ENCODE results near the gene FBXL2. TPM values are rescaled to one million over a fixed set of nuclear protein-coding genes. Genes with fewer than 3 reads are reported as not detected.

The FBXL2 gene
- total and polyA plus RNA-seq, 7 donors, result 1.2 to 17.2 (median 10.3) TPM; not detected in 2

DNA sequence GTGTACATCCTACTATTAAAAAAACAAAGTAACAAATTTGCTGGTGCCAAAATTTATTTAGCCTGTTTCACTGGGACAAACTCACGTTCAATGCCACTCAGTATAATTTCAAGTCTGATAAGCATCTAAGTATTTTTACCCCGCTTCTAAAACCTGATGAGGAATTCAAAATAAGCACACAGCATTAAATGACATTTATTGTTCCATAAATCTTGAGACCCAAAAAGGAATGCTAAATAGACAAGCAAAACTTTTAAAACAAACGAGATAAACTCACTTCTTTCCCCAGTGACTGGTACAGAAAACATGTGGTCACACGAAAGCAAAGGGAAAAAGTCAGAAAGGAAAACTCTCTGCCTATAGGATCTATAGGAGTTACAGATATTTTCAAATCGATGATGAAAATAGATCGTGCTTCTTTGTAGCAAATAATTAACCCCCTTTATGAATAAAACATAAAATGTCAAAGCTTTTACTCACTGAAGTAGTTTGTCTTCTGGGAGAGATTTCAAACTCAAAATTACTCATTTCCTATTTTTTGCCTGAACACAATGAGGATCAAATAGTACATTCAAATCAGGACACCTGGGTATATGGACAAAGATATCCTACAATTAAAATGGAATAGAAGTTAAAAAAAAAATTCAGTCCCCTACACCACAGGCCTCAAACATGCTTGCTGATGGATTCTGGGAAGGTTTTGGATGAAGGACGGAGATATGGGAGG, 111.3 kb downstream of the FBXL2 start:
- no peak overlapping the region for H3K27ac ChIP-seq
- peaks cover 0 to 96% (median 21%) of the 10 kb centered on the region in 4 donors for H3K36me3 ChIP-seq
- TF ChIP-seq, protein P1, sequence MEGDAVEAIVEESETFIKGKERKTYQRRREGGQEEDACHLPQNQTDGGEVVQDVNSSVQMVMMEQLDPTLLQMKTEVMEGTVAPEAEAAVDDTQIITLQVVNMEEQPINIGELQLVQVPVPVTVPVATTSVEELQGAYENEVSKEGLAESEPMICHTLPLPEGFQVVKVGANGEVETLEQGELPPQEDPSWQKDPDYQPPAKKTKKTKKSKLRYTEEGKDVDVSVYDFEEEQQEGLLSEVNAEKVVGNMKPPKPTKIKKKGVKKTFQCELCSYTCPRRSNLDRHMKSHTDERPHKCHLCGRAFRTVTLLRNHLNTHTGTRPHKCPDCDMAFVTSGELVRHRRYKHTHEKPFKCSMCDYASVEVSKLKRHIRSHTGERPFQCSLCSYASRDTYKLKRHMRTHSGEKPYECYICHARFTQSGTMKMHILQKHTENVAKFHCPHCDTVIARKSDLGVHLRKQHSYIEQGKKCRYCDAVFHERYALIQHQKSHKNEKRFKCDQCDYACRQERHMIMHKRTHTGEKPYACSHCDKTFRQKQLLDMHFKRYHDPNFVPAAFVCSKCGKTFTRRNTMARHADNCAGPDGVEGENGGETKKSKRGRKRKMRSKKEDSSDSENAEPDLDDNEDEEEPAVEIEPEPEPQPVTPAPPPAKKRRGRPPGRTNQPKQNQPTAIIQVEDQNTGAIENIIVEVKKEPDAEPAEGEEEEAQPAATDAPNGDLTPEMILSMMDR (IDR thresholded peaks at IDR 0.05), result no peak
- TF ChIP-seq POLR2A (IDR thresholded peaks at IDR 0.05), result no peak
- no peak for TF ChIP-seq POLR2AphosphoS5 (IDR thresholded peaks at IDR 0.05)
- TF ChIP-seq EP300 (IDR thresholded peaks at IDR 0.05), result no peak
- peaks cover 0 to 29% (median 11%) of the 10 kb centered on the region in 4 donors for H3K4me1 ChIP-seq
- WGBS, 2 donors, result 85 to 86% methylated on average over 7 of the region's 7 CpGs
- H3K27me3 ChIP-seq, result no peaks in the 10 kb centered on the region
- intact Hi-C loops (cut with DNase I), result no loop called here
- no peak overlapping the region for H3K4me3 ChIP-seq
- no peak for DNase-seq
- no peaks in the 10 kb centered on the region for H3K9me3 ChIP-seq

DNA sequence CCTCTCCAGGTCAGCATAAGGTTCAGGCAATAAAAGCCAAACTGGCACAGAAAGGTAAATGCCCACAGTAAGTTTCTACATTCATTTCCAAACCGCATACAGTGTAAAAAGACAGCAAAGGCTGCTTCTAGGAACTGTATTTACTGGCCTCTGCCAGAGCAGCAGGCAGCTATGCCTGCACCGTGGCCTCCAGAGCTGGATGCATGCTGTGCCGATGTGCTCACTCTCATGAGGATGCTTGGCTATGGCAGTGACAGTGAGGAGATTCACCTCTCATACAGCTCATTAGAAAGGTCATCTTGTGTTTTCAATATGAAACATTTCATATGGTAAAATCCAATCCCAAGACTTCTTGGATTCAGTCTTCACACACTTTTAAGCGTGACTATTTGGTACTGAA, 112.7 kb downstream of the FBXL2 start:
- WGBS, 2 donors, result 95 to 98% methylated on average over 4 of the region's 4 CpGs
- H3K36me3 ChIP-seq, result peaks cover 0 to 96% (median 10%) of the 10 kb centered on the region in 4 donors
- intact Hi-C loops (cut with DNase I), result no loop called here
- H3K4me1 ChIP-seq, result peaks cover 0 to 29% (median 11%) of the 10 kb centered on the region in 4 donors
- no peak overlapping the region for H3K4me3 ChIP-seq
- no peaks in the 10 kb centered on the region for H3K27me3 ChIP-seq
- H3K9me3 ChIP-seq, result no peaks in the 10 kb centered on the region
- TF ChIP-seq EP300 (IDR thresholded peaks at IDR 0.05), result no peak
- TF ChIP-seq, protein P1 (IDR thresholded peaks at IDR 0.05), result no peak
- no peak overlapping the region for H3K27ac ChIP-seq
- DNase-seq, result no peak

DNA sequence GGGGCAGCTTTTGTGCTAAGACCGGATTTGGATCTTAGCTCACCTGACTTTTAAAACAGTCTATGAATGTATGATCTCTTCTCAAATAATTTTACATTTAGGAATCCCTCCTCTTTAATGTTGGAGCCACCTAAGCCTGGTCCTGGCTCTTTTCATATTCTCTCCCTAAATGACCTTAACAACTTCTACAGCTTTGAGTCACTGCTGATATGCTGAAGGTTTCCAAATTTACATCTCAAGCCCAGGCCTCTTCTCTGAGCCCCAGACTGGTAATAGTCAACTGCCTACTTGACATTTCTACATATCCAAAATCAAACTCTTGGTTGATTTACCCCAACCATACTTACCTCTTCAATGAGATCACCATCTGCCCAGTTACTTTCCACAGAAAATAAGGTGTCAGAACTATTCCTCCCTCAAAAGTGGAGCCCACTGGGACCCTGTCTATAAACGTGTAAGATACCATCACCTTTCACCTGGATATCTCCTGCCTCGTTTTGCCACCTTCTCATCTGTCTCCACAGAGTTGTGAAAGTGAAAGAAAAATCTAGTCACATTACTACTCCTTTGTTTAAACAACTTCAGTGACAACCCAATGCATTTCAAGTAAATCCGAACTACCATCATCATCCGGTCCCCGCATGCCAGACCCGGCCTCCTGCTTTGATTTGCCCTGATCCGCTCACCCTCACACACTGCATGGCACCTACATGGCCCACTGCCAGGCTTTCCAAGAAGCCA, 114.2 kb downstream of the FBXL2 start:
- no peak for TF ChIP-seq POLR2AphosphoS5 (IDR thresholded peaks at IDR 0.05)
- no peak for TF ChIP-seq EP300 (IDR thresholded peaks at IDR 0.05)
- no peak for TF ChIP-seq POLR2A (IDR thresholded peaks at IDR 0.05)
- TF ChIP-seq, protein P1 (IDR thresholded peaks at IDR 0.05), result no peak
- H3K36me3 ChIP-seq, result peaks cover 0 to 96% (median 14%) of the 10 kb centered on the region in 4 donors
- no peaks in the 10 kb centered on the region for H3K27me3 ChIP-seq
- H3K9me3 ChIP-seq, result no peaks in the 10 kb centered on the region
- WGBS, 2 donors, result 75 to 77% methylated on average over 8 of the region's 8 CpGs
- no peak for DNase-seq
- peak overlapping the region in 3 of 4 donors; percentile 30 to 52 (median 46) for H3K27ac ChIP-seq
- peaks cover 0 to 29% (median 11%) of the 10 kb centered on the region in 4 donors for H3K4me1 ChIP-seq
- intact Hi-C loops (cut with DNase I), result no loop called here
- no peak overlapping the region for H3K4me3 ChIP-seq

DNA sequence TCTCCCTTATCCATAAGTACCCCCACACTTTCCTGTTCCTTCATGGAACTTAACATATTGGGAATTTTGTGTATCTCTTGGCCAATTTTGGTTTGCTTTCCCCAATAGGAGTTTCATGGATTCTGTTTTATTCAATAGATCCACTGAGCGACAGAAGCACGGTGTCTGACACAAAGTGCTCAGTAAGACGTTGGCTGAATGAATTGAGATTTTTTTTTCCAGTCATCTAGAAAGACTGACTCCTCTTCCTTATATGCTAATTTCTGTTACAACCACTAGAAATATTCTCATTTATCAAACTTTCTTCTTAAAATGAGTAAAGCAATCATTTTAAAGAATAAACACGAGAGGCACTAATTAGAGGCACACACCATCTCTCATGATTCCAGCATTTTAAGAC, 114.9 kb downstream of the FBXL2 start:
- H3K27ac ChIP-seq, result peak overlapping the region in 3 of 4 donors; percentile 30 to 52 (median 46)
- no peak for DNase-seq
- H3K4me1 ChIP-seq, result peaks cover 0 to 29% (median 11%) of the 10 kb centered on the region in 4 donors
- WGBS, 2 donors, result 93 to 94% methylated on average over 4 of the region's 4 CpGs
- no peak overlapping the region for H3K4me3 ChIP-seq
- H3K27me3 ChIP-seq, result no peaks in the 10 kb centered on the region
- no peaks in the 10 kb centered on the region for H3K9me3 ChIP-seq
- TF ChIP-seq EP300 (IDR thresholded peaks at IDR 0.05), result no peak
- TF ChIP-seq, protein P1 (IDR thresholded peaks at IDR 0.05), result no peak
- TF ChIP-seq POLR2A (IDR thresholded peaks at IDR 0.05), result no peak
- TF ChIP-seq POLR2AphosphoS5 (IDR thresholded peaks at IDR 0.05), result no peak
- intact Hi-C loops (cut with DNase I), result no loop called here
- H3K36me3 ChIP-seq, result peaks cover 0 to 96% (median 19%) of the 10 kb centered on the region in 4 donors
